Inflammatory macrophage treated with lipopolysaccharide for 4 hours (primary cell): ENCODE results near the gene MRPL51.

Experiments used
- DNase-seq: peaks from one replicate; pipeline ENCODE4 v3.0.0-alpha.2; 2020

MRPL51 gene

GRCh38 chr12:6459004-6459337 is 34.1 kb downstream of the MRPL51 start:
- no peak for DNase-seq

GRCh38 chr12:6458281-6459003 is 34.6 kb downstream of the MRPL51 start:
- DNase-seq: no peak

GRCh38 chr12:6457220-6457945 is 35.7 kb downstream of the MRPL51 start:
- no peak for DNase-seq

- peak; percentile 43 for DNase-seq
These were observed 40.0 kb downstream of the MRPL51 start for GRCh38 chr12:6452944-6453630.

- DNase-seq: no peak
These were observed 40.7 kb downstream of the MRPL51 start for GRCh38 chr12:6452245-6452943.

GRCh38 chr12:6451348-6452244 is 41.5 kb downstream of the MRPL51 start, which contains the start of gene TAPBPL:
Gene TAPBPL (plus strand): TSS chr12:6452042. CDS start chr12:6452249, 207 bp downstream.
- DNase-seq: peak; percentile 84

GRCh38 chr12:6450869-6451347 is 42.2 kb downstream of the MRPL51 start:
- DNase-seq: no peak

GRCh38 chr12:6450091-6450868 is 42.8 kb downstream of the MRPL51 start:
- DNase-seq: no peak

- no peak for DNase-seq
These were observed 48.1 kb downstream of the MRPL51 start, which contains the start of gene CD27 for GRCh38 chr12:6444704-6445688. Gene CD27 (plus strand): TSS chr12:6444955. CDS start chr12:6445096, 141 bp downstream.

- DNase-seq: no peak
These were observed 49.0 kb downstream of the MRPL51 start for GRCh38 chr12:6444031-6444430.

GRCh38 chr12:6443361-6443983 is 49.6 kb downstream of the MRPL51 start:
- no peak for DNase-seq

GRCh38 chr12:6442836-6443235 is 50.2 kb downstream of the MRPL51 start:
- DNase-seq: no peak
